ENCODE measurements around the gene ADAMTS8.

GRCh38 chr11:130437848-130438247 lies 9.4 kb upstream of the ADAMTS8 start:
- TF ChIP-seq TAF1 (IDR thresholded peaks at IDR 0.05; ENCODE audit: borderline replicate concordance, insufficient read depth, low read length) (no peak), SIN3A (IDR thresholded peaks at IDR 0.05; ENCODE audit: borderline replicate concordance, insufficient read depth, low read length) (no peak)

Measured in PFSK-1 (cell line).